DMS153 (cell line): ENCODE data around the gene ZMAT5.

Experiments used
- DNase-seq: peaks from one replicate; lab custom pipeline; 2025; lab: John Stamatoyannopoulos, UW

Gene ZMAT5

GRCh38 chr22:29706486-29706885 is 60.3 kb downstream of the ZMAT5 start:
- no peak for DNase-seq

- DNase-seq, result no peak
Observed at GRCh38 chr22:29705651-29706050, 61.2 kb downstream of the ZMAT5 start.

GRCh38 chr22:29704528-29705285 is 62.1 kb downstream of the ZMAT5 start:
- DNase-seq, result peak; percentile 47

- no peak for DNase-seq
Observed at GRCh38 chr22:29703569-29704195, 63.1 kb downstream of the ZMAT5 start.

GRCh38 chr22:29702931-29703501 is 63.8 kb downstream of the ZMAT5 start:
- no peak for DNase-seq

- DNase-seq, result no peak
Observed at GRCh38 chr22:29702000-29702930, 64.5 kb downstream of the ZMAT5 start.

GRCh38 chr22:29701155-29701999 is 65.4 kb downstream of the ZMAT5 start:
- DNase-seq, result peak; percentile 71

- DNase-seq, result no peak
Observed at GRCh38 chr22:29700900-29701154, 66.0 kb downstream of the ZMAT5 start.

GRCh38 chr22:29700206-29700899 is 66.5 kb downstream of the ZMAT5 start:
- no peak for DNase-seq

GRCh38 chr22:29697853-29698598 is 68.8 kb downstream of the ZMAT5 start:
- DNase-seq, result no peak

- DNase-seq, result no peak
Observed at GRCh38 chr22:29695129-29695926, 71.5 kb downstream of the ZMAT5 start.

GRCh38 chr22:29693671-29694070 is 73.1 kb downstream of the ZMAT5 start:
- DNase-seq, result no peak

GRCh38 chr22:29693161-29693560 is 73.6 kb downstream of the ZMAT5 start:
- DNase-seq, result no peak

GRCh38 chr22:29692327-29692640 is 74.5 kb downstream of the ZMAT5 start:
- DNase-seq, result no peak

GRCh38 chr22:29691636-29692326 is 75.0 kb downstream of the ZMAT5 start:
- DNase-seq, result no peak

- no peak for DNase-seq
Observed at GRCh38 chr22:29690476-29690875, 76.3 kb downstream of the ZMAT5 start.

GRCh38 chr22:29689880-29690213 is 77.0 kb downstream of the ZMAT5 start:
- DNase-seq, result no peak

GRCh38 chr22:29689206-29689879 is 77.5 kb downstream of the ZMAT5 start:
- DNase-seq, result peak; percentile 27

- no peak for DNase-seq
Observed at GRCh38 chr22:29684244-29684643, 82.6 kb downstream of the ZMAT5 start.
